HG03280 (cell line): ENCODE results near the gene FARS2.

Experiments used
- ATAC-seq: cut with Tn5 transposase; IDR thresholded peaks from one replicate; pipeline ENCODE4 v1.9.1; 2021; ENCODE audit warnings: mild to moderate bottlenecking, moderate library complexity; ENCODE audit not compliant: unreplicated experiment

The FARS2 gene

GRCh38 chr6:5814116-5814515, 552.8 kb downstream of the FARS2 start:
- ATAC-seq: no peak

GRCh38 chr6:5814901-5815300, 553.6 kb downstream of the FARS2 start:
- ATAC-seq: no peak

GRCh38 chr6:5817869-5818268, 556.6 kb downstream of the FARS2 start:
- no peak for ATAC-seq

- ATAC-seq: no peak
Observed at GRCh38 chr6:5818959-5819358, 557.6 kb downstream of the FARS2 start.
